HG03565 (cell line): ENCODE data around the gene GRIPAP1.
"Not testable (repeated sequence)": the region's sequence is repeated elsewhere in the genome, so short reads cannot be mapped to it uniquely, and the experiment has no call there.

Experiments used
- ATAC-seq: cut with Tn5 transposase; IDR thresholded peaks from one replicate; pipeline ENCODE4 v1.9.1; 2021; ENCODE audit warnings: mild to moderate bottlenecking, moderate library complexity; ENCODE audit not compliant: unreplicated experiment

GRIPAP1 gene

DNA sequence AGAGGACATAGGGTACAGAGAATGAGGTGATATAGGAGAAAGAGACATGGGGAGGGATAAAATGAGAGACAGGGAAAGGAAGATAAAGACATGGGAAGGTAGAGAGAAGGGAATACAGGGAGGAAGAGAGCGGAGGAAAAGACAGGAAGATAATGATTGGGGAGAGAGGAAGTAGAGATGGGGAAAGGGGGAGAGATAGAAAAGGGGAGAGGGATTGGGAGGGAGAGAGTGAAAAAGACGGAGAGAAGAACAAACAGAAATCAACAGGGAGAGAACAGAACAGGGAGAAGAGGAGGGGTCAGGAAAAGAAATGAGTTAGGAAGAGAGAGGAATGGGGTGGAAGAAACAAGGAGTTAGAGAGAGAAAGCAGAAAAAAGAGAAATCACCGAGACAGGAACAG lies 4.6 kb downstream of the GRIPAP1 start:
- ATAC-seq = no peak

DNA sequence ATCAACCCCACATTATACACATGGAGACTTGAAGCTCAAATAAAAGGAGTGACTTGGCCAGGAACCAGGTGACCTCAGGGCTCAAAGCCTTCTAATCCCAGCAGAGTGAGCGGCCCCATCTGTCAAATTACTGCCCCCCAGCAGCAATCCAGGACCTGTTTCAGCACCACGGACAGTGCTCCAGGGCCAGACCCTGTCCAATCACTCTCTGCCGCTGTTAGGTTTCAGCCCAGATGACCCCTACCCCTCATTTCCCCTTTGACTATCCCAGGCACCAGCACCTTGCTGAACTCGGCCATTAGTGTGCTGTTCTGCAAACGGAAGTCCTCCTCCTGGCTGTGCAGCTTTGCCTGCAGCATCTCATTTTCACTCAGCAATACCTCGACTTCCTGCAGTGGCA lies 5.1 kb downstream of the GRIPAP1 start:
- ATAC-seq = no peak

DNA sequence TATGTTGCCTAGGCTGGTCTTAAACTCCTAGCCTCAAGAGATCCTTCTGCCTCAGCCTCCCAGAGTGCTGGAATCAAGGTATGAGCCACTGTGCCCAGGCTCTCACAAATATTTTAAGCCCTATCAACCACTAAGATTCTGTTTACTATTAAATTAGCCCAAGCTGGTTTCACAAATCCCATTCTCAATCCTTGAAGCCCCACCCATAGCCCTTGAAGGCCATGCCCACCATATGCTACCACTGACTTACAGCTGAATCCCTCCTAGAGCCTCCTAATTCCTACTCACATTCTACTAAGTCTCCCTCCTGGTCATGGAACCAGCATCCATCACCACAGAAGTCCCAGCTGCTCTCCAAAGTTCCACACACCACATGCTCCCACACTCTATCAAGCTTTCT lies 9.7 kb downstream of the GRIPAP1 start:
- ATAC-seq = no peak

DNA sequence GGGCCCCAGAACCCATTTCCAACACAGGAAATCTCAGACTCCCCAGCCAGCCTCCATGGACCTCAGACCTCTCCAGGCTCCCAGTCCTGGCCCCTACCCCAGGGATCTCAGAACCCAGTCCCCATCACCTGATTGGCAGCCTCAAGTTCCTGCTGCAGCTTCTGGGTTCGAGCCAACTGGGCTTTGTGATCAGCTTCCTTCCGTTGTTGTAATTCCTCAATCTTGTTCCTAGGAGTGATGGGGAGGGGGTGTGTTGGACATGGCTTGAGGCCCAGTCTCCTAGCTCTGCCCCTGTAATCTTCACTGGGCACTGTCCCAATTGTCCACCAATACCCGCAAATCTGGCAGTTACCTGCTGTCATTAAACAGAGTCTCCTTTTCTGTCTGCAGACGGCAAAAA lies 12.6 kb downstream of the GRIPAP1 start:
- no peak for ATAC-seq

DNA sequence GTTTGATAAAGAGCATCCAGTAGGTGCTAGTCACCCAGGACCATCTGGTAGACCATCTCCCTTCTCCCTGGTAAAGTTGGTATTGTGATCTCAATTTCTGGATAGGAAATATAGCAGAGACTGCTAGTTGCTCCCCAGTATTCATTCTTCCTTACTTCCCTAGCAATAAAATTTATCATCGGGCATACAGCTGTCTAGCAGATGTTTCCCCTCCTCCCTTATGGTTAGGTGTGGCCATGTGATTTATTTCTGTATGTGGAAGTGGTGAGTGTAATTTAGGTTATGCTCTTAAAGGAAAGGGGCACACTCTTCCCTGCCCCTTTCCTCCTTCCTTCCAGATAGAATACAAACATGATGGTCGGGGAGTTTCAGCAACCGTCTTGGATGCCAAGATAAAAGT lies 18.2 kb downstream of the GRIPAP1 start:
- no peak for ATAC-seq

DNA sequence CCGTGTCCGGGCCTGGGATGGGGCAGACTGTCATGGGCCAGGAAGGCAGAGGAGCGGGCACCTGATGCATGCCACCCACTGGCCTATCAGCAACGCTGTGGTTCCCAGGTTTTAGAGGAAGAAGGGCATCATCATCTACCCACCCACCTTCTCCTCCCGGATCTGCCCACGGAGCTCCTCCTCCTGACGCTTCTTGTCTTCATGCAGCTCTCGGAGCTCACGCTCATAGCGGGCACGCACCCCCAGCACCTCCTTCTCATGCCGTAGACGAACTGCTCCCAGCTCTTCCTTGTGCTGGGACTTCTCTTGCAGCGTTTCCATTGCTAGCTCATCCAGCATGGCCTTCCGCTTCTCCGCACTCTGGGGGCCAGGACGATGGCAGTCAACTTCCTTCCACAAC lies 19.0 kb downstream of the GRIPAP1 start:
- ATAC-seq = no peak

DNA sequence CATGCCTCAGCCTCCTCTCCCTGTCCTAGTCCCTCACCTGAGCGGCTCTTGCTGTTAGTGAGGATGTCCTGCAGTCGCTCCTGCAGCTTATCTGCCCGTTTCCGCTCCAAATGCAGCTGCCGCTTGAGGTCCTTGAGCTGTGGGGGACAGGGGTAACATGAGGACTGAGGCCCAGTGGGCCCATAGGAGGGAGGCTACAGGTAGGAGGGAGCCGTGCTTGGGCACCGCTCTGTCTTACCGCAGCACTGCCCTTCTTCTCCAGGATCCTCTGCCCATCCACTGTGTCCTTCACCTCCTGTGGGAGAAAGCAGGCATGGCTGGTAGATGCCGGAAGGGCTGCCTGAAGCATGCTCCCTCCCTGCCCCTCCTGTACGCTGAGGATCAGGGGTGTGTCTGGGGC lies 20.9 kb downstream of the GRIPAP1 start:
- ATAC-seq = no peak

DNA sequence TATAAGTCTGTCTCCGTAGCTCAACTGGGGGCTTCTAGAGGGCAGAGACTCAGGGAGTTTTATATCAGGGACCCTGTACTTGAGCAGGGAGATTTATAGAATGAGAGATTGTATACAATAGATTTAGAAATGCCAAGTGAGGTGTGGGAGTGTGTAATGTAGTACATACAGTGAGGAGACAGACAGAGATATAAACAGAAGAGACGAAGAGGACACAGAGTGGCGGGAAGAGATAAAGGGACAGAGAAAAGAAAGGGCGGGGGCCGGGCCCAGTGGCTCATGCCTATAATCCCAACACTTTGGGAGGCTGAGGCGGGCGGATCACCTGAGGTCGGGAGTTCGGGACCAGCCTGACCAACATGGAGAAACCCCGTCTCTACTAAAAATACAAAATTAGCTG lies 21.7 kb downstream of the GRIPAP1 start:
- ATAC-seq = not testable (repeated sequence)

DNA sequence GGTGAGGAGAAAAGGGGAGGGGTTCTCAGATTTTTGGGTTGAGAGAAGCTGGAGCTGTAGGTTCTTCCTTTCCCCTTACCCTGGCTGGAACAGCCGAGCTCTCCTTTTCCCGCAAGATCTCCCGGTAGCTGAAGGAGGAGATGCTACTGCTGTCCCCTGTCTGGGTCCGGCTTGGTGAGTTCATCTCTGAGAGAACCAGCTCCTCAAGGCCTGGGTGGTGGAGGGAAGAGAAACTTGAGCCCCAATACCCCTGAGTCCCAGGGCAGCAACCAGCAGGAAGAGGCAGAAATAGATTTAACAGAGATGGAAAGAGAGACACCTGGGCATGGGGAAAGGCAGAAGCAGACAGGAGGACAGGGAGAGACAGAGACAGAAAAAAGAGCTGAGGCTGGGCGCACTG lies 23.8 kb downstream of the GRIPAP1 start:
- no peak for ATAC-seq

DNA sequence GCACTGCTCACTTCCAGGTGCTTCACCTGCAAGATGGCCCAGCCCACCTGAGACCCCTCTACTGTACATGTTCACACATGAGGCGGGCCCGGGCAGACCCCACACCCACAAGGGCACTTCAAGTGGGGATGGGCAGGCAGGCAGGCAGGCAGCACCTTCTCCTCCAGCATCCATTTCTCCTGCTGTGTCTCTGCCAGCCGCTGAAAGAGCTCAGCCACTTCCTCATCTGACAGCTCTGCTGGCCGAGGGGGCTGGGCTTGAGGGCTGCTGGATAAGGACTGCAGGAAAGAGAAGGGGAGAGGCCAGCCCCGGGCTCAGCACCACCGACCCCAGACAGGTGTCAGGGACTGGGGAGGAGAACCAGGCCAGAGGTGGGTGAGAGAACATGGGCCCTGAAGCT lies 26.0 kb downstream of the GRIPAP1 start:
- ATAC-seq = no peak

DNA sequence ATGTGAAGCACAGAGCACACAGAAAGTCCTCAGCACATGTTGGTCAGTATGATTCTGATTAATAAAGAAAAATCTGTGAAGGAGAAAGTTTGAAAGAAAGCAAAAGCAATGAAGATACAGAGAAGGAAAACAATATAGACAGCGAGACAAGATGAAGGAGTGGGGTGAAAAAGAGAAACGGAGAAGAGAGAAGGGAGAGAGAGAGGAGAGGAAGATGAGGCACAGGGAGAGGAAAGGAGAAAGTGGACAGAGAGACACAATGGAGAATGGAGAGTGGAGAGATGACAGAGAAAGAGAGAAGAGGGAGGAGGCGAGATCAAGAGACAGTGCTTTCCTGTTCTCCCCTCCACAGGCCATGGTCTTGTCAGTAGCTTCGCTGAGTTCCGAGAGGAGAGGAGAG lies 26.5 kb downstream of the GRIPAP1 start:
- ATAC-seq = no peak

DNA sequence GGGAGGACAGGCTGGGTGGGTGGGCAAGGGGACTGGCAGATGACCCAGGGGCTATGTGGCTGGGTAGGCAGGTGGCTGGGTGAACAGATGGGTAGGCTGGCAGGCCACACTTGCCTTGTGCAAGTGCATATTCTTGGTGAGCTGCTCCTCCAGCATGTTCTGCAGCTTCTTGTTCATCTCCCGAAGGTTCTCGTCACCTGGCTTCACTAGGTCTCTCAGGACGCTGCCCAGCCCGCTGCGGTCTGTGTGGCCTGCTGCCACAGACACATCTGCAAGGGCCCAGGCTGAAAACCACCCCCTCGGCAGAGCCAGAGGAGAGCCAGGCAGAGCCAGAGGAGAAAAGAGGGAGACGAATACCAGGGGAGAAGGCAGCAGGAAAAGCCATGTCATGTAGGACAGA lies 27.0 kb downstream of the GRIPAP1 start:
- ATAC-seq = no peak

DNA sequence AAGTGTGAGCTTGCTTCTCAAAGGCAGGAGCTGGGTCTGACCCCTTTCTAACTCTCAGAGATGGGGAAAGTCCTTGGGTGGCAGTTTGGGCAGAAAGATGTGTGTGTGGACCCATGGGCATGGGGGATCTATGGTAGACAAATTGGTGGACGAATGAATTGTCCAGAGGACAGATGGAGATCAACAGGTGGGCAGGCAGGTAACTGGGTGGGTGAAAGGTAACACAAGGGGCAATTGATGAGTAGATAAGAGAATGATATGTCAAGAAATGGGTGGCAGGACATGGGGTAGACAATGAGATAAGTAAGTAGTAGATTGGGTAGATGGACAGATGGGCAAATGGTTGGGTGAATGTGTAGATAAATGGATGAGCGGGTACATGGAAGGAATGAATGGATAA lies 27.5 kb downstream of the GRIPAP1 start:
- no peak for ATAC-seq

DNA sequence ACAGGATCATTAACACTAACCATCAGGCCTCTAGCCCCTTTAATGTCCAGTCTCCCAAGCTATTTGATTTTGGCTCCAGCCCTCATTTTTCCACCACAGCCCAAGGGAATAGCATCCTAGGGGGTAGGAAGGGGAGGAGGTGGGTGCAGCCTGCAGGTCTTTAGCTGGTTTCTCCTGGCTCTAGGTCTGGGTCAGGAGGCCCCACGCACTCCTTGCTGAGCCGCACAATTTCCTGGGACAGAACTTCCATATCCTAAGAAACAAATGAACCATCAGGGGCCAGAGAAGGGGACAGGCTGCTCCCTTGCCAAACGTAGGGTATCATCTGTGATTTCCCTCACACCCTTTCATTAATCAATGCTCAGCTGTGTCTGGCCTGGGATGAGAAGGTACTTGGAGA lies 28.0 kb downstream of the GRIPAP1 start:
- ATAC-seq = no peak

DNA sequence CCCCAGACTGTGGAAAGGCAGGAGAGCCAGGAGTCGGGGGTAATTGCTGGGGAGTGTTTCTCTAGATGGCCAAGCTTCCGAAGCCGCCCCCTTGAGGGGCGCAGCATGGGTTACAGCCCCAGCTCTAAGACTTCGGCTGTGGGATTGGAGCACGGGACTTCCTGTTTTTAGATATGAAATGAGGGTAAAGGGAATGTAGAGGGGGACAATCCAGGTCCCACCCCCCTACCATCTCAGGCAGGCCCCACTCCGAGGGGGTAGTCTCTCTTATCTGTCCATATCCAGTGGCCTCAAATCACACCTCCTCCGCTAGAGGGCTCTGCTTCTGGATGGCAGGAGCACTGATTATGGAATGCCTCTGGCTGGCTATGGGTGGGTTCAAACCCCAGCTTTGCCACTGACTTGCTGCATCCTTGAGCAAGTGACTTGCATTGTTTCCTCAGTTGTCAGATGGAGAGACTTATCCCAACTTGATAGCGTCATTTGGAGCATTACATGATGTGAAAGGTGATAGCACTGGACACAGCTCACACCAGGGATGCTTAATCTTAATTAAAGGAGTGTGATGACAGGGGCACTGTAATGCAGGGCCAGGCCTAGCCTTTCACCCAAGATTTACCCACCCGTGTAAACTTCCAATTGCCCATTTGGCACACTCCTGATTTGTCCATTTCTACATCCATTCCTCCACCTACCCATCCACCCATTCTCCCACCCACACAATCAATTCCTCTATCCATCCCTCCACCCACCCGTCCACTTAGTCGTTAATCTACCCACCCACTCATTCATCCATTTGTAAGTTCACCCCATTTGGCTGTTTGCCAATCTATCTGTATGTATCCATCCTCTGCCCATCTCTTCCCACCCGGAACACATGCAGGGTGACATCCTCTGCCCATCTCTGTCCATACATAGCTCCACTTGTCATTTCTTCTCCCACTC lies 29.6 kb downstream of the GRIPAP1 start:
- no peak for ATAC-seq

DNA sequence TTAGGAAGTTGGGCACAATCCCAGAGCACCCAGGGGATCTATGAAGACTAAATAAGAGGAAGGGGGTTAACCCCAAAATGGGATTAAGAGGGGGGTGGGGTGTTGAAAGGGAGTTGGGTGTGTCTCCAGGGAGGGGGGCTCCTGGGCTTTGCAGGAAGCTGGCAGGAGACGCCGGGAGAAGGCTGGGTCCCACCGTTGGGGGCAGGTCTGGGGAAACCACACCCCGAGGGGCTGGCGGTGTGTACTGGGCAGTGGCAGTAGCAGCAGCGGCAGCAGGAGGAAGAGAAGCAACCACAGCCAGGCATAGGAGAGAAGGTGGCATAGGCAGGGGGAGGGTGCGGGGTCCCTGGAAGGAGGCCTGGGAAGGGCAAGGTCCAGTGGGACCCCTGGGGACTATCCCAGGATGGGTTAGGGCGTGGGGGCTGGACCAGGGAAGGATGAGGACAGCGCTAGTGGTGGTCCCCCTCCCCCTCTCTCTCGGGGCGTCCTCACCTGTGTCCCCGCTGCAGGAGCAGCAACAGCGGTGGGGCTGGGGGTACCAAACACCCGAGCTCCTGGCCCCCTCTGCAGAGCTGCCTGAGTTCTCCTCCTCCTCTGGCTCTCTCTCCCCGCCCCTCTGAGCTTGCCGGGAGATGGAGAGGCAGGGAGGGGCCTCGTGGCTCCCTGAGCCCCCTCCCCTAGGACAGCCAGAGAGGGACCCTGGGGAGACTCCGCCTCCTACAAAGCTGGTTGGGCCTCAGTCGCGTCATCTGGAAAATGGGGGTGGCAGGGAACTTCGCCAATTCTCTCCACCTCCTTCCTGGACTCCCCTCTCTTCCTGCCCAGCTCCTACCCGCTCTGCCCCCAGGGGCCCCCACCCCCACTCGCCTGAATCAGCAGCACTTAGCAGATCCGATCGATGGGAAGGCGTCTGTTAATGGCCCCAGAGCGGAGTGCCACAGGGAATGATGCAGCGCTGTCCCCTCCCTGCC lies 30.5 kb downstream of the GRIPAP1 start, which contains the start of gene KCND1:
KCND1 (minus strand) TSS at position 596 of the 971 bp plus-strand sequence. CDS start 1,573 bp downstream, outside the sequence.
- ATAC-seq = no peak

DNA sequence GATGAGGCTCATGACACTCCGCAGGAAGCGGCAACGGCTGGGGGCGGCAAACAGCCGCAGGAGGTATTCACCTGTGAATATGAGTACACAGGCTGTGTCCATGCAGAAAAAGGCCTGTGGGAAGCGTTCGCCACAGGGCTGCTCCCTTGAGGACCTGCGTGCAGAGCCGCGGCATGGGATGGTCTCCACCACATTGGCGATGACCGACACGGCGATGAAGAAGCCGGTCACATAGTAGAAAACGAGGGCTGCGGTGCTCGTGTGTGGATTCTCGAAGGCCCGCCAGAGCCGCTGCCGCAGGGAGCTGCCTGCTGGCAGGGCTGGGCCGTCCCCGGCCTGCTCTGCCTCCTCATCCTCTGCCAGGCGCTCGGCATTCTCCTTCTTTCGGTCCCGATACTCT lies 32.6 kb downstream of the GRIPAP1 start:
- no peak for ATAC-seq

DNA sequence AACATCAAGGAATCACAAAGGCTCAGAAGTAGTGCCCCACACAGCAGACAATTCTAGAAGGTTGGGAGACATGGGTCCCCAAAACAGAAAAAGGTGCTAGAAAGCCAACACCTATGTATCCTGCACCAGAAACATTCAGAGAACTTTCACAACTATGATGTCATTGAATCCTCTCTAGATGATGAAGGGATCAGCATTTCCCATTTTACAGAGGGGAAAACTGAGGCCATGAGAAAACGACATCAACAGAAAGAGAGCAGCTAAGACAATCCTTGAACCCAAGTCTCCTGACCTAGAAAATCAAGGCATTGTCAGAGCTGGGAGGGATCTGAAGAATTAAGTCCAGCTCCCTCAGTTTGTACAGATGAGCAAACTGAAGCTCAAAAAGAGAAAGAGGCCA lies 33.7 kb downstream of the GRIPAP1 start:
- ATAC-seq = no peak

DNA sequence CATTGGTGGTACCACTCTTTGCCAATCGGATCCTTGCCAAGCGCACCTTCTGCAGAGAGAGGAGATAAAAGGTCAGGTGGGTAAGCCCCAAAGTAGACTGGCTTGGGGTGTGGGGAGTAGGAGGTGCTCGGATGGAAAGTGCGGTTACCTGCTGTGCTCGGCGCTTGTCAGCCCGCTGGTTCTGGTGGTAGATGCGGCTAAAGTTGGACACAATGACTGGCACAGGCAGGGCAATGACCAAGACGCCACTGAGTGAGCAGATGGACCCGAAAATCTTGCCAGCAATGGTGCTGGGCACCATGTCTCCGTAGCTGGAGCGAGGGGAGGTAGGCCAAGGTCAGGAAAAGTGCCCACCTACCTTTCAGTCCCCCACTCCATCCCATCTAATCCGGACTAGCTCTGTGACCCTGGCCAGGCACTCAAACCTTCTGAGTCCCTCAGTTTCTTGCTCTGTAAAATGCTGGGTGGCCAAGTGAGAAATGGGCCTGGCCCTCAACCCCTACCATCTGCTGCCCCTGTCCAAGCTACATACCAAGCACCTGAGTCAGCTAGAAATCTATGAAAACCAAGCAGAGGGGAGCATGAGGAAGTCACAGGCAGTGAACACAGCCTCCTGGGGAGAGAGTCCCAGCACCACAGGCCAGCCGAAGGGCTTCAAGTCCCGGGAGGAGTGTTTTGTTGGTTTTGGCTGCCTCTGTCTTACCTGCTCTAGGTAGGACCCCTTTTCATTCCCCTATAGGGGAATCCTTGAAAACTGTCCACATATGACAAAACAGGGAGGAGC lies 35.1 kb downstream of the GRIPAP1 start:
- no peak for ATAC-seq

DNA sequence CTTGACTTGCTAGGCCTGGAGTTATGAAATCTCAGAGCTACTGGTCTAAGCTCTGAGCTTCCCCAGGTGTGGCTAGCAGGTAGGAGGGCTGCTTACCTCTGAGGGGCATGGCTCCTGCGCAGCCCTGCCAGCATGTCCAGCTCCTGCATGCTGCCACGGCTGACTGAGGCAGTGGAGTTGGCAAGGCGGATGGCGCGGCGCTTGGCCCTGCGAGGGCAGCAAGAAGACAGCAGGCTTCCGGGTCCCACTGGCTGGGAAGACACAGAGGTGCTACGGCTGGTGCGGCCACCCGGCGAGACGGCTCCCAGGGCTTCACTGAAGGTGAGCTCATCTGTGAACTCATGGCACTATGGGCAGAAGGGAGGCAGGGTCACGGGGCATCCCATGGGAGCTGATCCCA lies 36.1 kb downstream of the GRIPAP1 start:
- ATAC-seq = no peak

DNA sequence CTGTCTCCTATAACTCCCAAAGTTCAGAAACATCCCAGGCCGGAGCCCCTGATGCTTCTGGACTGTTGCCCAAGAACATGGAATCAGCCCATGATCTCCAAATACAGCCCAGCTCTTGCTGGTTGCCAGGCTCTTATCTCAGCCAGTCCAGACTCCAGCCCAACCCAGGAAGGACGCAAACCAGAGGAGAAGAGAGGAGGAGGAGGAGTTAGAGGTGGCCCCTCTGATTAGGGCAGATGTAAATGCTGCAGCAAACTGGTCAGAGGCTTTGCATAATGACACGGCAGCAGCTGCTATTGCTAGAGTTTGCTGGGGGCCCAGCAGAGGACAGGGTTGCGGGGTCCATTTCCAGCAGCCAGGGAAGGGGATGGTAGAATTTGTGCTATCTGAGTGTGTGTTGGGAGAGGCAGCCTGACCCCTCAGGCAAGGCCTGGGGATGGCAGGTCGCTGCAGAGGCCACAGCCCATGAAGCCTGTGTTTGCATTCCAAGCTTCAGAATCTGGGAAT lies 40.4 kb downstream of the GRIPAP1 start:
- ATAC-seq = no peak
